GM18502 (cell line): ENCODE measurements around the gene PRKG1.

ENCODE experiments used
- ATAC-seq: cut with Tn5 transposase; IDR thresholded peaks from one replicate; pipeline ENCODE4 v1.9.1; 2021; ENCODE audit warnings: mild to moderate bottlenecking; ENCODE audit not compliant: unreplicated experiment, poor library complexity

The PRKG1 gene

GRCh38 chr10:51471271-51471670 is 397.0 kb downstream of the PRKG1 start:
- ATAC-seq = no peak

GRCh38 chr10:51472154-51472553 is 397.9 kb downstream of the PRKG1 start:
- no peak for ATAC-seq

- ATAC-seq = no peak
Measured at GRCh38 chr10:51479711-51480110, 405.4 kb downstream of the PRKG1 start.

- ATAC-seq = no peak
Measured at GRCh38 chr10:51485668-51486067, 411.4 kb downstream of the PRKG1 start.

GRCh38 chr10:51487576-51487975 is 413.3 kb downstream of the PRKG1 start:
- ATAC-seq = no peak

- ATAC-seq = no peak
Measured at GRCh38 chr10:51488766-51489408, 414.6 kb downstream of the PRKG1 start.

- no peak for ATAC-seq
Measured at GRCh38 chr10:51498424-51498823, 424.1 kb downstream of the PRKG1 start.

GRCh38 chr10:51501396-51501795 is 427.1 kb downstream of the PRKG1 start:
- ATAC-seq = no peak

- ATAC-seq = no peak
Measured at GRCh38 chr10:51502124-51502523, 427.8 kb downstream of the PRKG1 start.

GRCh38 chr10:51503378-51503777 is 429.1 kb downstream of the PRKG1 start:
- ATAC-seq = no peak

- no peak for ATAC-seq
Measured at GRCh38 chr10:51507476-51507875, 433.2 kb downstream of the PRKG1 start.

GRCh38 chr10:51508156-51508555 is 433.9 kb downstream of the PRKG1 start:
- ATAC-seq = no peak

GRCh38 chr10:51510231-51510630 is 435.9 kb downstream of the PRKG1 start:
- ATAC-seq = no peak

- peak; percentile 55 for ATAC-seq
Measured at GRCh38 chr10:51521605-51522004, 447.3 kb downstream of the PRKG1 start.

GRCh38 chr10:51522858-51523257 is 448.6 kb downstream of the PRKG1 start:
- no peak for ATAC-seq

- no peak for ATAC-seq
Measured at GRCh38 chr10:51523440-51523839, 449.2 kb downstream of the PRKG1 start.

GRCh38 chr10:51524041-51524440 is 449.8 kb downstream of the PRKG1 start:
- no peak for ATAC-seq

GRCh38 chr10:51527522-51528219 is 453.4 kb downstream of the PRKG1 start:
- ATAC-seq = no peak

GRCh38 chr10:51528527-51528926 is 454.2 kb downstream of the PRKG1 start:
- no peak for ATAC-seq

GRCh38 chr10:51530541-51530940 is 456.3 kb downstream of the PRKG1 start:
- ATAC-seq = no peak

- ATAC-seq = no peak
Measured at GRCh38 chr10:51532044-51532443, 457.8 kb downstream of the PRKG1 start.

- ATAC-seq = no peak
Measured at GRCh38 chr10:51542853-51543252, 468.6 kb downstream of the PRKG1 start.
